GM19438 (cell line): ENCODE results near the gene PRAMEF13.
"Not testable (repeated sequence)": the region's sequence is repeated elsewhere in the genome, so short reads cannot be mapped to it uniquely, and the experiment has no call there.

ENCODE experiments used
- ATAC-seq: cut with Tn5 transposase; IDR thresholded peaks from one replicate; pipeline ENCODE4 v1.9.1; 2021; ENCODE audit warnings: low read depth; ENCODE audit not compliant: unreplicated experiment

Gene PRAMEF13

GRCh38 chr1:13201309-13201708 lies at the start of gene PRAMEF13:
TSS of gene PRAMEF13 (minus strand) at chr1:13201409. CDS start at chr1:13199589, 1,820 bp downstream.
- not testable (repeated sequence) for ATAC-seq

DNA sequence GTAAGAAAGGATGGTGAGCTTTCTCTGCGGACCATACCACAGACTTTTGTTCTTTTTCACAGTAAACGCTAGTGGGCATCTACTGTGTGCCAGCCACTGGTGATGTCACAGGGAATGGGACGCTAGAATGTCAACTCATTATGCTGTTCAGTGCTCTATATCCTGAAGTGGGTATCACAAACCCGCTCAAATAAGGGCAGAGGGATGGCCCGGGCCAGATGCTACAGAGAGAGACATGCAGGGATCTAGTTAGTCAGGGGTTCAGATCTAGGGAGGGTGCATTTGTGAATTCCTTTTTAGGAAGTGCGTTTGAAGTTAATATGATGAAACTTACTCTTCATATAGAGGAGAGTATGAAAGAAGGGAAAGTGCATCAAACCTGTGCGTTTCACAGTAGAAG lies 45.9 kb upstream of the PRAMEF13 start:
- ATAC-seq, result not testable (repeated sequence)

GRCh38 chr1:13246554-13246871 lies 45.3 kb upstream of the PRAMEF13 start:
- not testable (repeated sequence) for ATAC-seq

DNA sequence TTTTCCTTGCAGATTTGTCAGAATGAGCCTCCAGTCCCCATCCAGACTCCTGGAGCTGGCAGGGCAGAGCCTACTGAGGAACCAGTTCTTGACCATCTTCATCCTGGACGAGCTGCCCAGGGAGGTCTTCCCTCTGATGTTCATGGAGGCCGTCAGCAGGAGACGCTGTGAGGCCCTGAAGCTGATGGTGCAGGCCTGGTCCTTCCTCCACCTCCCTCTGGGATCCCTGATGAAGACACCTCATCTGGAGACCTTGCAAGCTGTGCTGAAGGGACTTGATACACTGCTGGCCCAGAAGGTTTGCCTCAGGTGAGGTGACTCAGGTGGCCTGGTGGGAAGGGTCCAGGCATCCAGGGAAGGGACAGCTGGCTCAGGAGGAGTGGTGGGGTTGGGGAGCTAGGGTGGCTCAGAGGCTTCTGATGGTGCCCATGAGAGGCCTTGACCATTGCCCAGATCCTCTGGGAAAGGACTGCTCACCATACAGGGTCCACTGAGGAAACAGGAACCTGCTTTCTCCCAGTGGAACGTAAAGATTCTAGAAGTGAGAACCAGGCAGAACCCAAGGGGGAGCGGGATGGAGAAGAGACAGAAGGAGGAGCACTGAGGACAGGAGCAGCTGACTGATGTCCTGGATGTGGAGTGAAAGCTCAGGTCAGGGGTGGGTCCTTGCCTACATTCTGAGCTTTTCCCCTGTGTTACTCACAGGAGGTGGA lies 44.8 kb upstream of the PRAMEF13 start:
- ATAC-seq, result not testable (repeated sequence)

- not testable (repeated sequence) for ATAC-seq
These were observed 42.5 kb upstream of the PRAMEF13 start for GRCh38 chr1:13243536-13244263.

GRCh38 chr1:13239633-13240032 lies 38.4 kb upstream of the PRAMEF13 start:
- not testable (repeated sequence) for ATAC-seq

DNA sequence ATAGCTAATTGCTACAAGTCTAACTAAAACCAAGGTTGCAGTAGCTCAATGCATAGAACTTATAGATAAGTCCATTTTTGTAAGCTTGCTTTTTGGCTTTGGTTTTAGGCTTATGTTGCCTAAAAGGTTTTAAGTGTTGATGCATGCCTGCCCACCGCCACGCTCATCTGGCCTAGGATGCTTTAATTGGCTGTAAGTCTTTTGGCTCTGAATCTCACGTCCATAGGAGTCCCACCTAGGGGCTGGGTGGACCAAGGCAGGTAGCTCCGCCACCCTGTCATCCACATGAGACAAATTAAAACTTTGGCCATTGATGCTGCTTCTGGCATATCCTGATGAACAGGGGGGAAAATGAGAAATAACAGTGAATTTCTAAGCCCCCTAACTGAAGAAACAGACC lies 36.4 kb upstream of the PRAMEF13 start:
- ATAC-seq, result not testable (repeated sequence)

- not testable (repeated sequence) for ATAC-seq
These were observed 32.8 kb upstream of the PRAMEF13 start for GRCh38 chr1:13234057-13234456.

DNA sequence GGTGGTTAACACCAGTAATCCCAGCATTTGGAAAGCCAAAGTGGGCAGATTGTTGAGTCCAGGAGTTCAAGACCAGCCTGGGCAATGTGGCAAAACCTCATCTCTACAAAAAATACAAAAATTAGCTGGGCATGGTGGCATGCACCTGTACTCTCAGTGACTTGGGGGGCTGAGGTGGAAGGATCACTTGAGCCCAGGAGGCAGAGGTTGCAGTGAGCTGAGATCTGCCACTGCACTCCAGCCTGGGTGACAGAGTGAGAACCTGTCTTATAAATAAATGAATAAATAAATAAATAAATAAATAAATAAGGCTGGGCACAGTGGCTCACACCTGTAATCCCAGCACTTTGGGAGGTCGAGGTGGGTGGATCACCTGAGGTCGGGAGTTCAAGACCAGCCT lies 30.8 kb upstream of the PRAMEF13 start:
- ATAC-seq, result not testable (repeated sequence)

GRCh38 chr1:13231061-13231750 lies 30.0 kb upstream of the PRAMEF13 start:
- ATAC-seq, result not testable (repeated sequence)

- not testable (repeated sequence) for ATAC-seq
These were observed 29.4 kb upstream of the PRAMEF13 start for GRCh38 chr1:13230601-13231000.

GRCh38 chr1:13230096-13230495 lies 28.9 kb upstream of the PRAMEF13 start:
- ATAC-seq, result not testable (repeated sequence)

- ATAC-seq, result no peak
These were observed 27.2 kb upstream of the PRAMEF13 start for GRCh38 chr1:13228343-13228781.

DNA sequence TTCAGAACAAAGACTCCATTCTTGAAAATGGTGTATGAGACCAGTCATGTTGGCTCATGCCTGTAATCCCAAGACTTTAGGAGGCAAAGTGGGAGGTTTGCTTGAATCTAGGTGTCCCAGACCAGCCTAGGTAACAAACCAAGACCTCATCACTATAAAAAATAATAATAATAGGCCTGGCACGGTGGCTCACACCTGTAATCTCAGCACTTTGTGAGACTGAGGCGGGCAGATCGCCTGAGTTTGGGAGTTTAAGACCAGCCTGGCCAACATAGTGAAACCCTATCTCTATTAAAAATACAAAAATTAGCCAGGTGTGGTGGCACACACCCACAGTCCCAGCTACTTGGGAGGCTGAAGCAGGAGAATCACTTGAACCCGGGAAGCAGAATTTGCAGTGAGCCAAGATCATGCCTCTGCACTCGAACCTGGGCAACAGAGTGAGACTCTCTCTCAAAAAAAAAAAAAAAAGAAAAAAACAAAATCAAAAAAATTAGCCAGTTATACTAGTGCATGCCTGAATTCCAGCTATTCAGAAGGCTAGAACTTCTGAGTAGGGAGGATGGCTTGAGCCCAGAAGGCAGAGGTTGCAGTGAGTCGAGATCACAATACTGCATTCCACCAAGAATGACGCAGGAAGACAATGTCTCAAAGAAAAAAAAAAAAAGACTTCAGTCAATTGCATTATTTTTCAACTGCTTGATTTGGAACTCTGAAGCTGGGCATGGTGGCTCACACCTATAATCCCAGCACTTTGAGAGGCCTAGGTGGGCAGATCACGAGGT lies 26.3 kb upstream of the PRAMEF13 start:
- not testable (repeated sequence) for ATAC-seq

DNA sequence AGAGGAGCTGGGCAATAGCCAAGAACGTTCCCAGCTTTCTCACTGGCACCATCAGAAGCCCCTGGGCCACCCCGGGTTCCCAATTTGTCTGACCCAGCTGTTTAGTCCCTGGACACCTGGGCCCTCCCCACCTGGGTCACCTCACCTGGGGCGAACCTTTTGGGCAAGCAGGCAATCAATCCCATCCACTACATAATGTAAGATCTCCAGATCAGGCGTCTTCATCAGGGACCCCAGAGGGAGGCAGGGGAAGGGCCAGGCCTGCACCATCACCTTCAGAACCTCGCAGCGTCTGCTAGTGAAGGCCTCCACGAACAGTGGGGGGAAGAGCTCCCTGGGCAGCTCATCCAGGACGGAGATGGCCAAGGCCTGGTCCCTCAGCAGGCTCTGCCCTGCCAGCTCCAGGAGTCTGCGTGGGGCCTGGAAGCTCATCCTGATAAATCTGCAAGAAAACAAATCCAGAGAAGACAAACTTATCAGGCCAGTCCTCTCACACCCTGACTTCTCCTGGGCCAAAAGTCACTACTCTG lies 24.5 kb upstream of the PRAMEF13 start, which contains the start of gene PRAMEF18:
PRAMEF18 (minus strand) TSS at position 480 of the 530 bp plus-strand sequence; CDS start at position 432, 48 bp downstream.
- not testable (repeated sequence) for ATAC-seq

DNA sequence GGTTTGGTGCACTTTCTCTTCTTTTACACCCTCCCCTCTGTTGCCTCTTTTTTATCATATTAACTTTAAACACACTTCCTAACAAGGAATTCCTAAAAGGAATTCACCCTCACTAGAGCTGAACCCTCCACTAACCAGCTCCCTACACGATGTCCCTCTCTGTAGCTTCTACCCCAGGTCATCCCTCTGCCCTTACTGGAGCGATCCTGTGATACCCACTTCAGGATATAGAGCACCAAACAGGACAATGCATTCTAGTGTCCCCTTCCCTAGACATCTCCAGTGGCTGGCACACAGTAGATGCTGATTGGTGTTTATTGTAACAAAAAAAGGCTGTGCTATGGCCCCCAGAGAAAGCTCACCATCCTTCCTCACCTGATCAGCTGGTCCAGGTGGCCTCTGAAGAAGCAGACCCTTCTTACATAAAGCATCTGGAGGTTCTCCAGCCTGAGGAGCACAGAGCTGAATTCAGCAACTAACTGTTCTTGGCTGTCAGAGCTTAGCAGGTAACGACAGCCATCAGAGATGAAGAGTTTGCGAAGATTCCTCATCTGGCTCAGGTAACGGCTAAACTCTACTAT lies 23.4 kb upstream of the PRAMEF13 start:
- ATAC-seq, result no peak

DNA sequence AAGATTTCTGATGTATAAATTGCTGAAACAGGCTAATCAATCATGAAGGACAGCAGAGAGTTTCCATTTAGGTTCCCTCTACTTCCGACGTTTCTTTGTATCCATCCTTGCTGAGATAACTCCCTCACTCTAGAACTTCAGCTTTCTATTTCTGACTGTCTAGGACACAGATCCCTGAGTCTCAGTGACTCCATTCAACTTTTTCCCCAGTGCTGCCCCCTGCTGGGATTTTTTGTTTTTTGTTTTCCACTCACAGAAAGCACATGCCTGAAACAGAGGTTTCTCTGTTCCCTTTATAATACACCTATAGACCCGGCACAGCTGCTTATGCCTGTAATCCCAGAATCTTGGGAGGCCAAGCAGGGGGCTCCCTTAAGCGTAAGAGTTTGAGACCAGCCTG lies 21.6 kb upstream of the PRAMEF13 start:
- ATAC-seq, result not testable (repeated sequence)

DNA sequence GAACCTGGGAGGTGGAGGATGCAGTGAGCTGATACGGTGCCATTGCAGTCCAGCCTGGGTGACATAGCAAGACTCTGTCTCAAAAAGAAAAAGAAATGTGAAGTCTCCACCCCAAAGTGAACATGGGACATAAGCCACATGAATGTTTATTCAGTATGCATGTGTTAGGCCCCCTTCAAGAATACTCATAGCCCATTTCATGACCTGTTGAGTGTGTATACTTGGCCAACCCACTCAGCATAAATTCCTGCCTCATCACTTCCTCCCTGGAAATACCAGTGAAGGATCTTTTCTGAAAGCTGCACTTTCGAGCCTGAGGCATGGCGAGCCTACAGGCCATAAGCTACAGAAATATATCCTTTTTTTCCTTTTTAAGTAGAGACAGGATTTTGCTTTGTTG lies 18.0 kb upstream of the PRAMEF13 start:
- not testable (repeated sequence) for ATAC-seq

DNA sequence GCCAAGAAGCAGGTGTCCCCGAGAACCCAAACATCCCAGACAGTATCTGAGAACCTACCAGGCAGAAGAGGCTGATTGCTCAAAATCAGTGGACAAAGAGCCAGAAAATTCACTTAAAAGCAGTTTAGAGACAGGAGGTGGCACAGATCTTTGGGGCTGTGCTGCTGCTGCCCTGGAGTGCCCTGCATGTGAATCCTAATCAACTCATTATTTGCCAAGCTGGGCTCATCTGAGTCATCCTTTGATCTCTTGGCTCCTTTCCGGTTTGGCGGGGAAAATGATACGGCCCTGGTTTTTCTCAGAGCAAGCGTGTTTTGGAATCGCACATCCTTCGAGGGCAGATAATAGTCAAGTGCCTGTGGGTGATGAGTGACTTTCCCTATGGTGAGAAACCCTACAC lies 15.4 kb upstream of the PRAMEF13 start:
- not testable (repeated sequence) for ATAC-seq

DNA sequence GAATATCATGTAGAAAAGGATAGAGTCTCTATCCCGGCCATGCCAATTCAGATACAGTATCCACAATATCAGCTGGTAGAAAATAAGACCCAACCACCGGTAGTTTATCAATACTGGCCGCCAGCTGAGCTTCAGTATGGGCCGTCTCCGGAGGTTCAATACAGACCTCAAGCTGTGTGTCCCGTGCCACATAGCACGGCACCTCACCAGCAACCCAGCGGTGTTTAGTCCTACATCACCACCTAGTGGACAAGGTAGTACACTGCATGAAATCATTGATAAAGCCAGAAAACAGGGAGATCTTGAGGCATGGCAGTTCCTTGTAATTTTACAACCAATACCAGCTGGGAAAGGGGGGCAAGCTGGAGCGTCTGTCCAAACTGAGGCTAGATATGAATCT lies 7.5 kb upstream of the PRAMEF13 start:
- not testable (repeated sequence) for ATAC-seq
